K562 (cell line): ENCODE data around the gene ADGRD1. TPM values are rescaled to one million over a fixed set of nuclear protein-coding genes. Genes with fewer than 3 reads are reported as not detected.

Source experiments
- ATAC-seq: fragments of 200-7000 bp; cut with Tn5 transposase; 3 replicates; pipeline ENCODE4 v1.9.1; 2020; ENCODE audit warnings: moderate library complexity
- BruUV-seq: library from RNA; stranded (reverse); fragments of 400-500 nt; replicated peaks from 2 replicates; lab custom pipeline; 2021; lab: Mats Ljungman, UMichigan
- CTCF ChIA-PET: fragments of 300-600 bp; formaldehyde crosslinking; extraction: SDS; loops from one replicate; lab custom pipeline; 2021; ENCODE audit warnings: low intra/inter-chr PET ratio; lab: Yijun Ruan, JAX
- POLR2A ChIA-PET: fragments of 300-600, 350-650 bp; sonication (Branson Sonifier 250); formaldehyde crosslinking; extraction: SDS; loops from one replicate; lab custom pipeline; 2021; ENCODE audit warnings: antibody characterized with exemption, inconsistent platforms; lab: Yijun Ruan, JAX
- DNase-seq, 4 experiments: peaks; one replicate each; pipeline versions ENCODE4 v3.0.0 to v3.0.0-alpha.2; 2011 to 2018; ENCODE audit warnings: low spot score in 3 of 4, mixed read lengths in 3 of 4; ENCODE audit errors: extremely low read depth in 1 of 4
- FAIRE-seq: peaks from 2 replicates; lab custom pipeline; 2011; peaks lifted over from hg19 to GRCh38; lab: Jason Lieb, UNC
- H2AFZ ChIP-seq: 2 replicates; pipeline ENCODE4 v1.6.0; 2011; ENCODE audit warnings: low read depth, low read length, control low read depth, inconsistent platforms
- H3K27ac ChIP-seq: fragments of 200-600 bp; 3 replicates; pipeline ENCODE4 v1.8.0; 2011; ENCODE audit warnings: low read depth, mild to moderate bottlenecking, control low read depth, inconsistent platforms, low read length, moderate library complexity, mixed read lengths; ENCODE audit errors: extremely low read depth
- H3K27me3 ChIP-seq, 2 experiments: fragments of 300-600 bp in 1 of 2; 2 replicates in 1 of 2; 3 replicates in 1 of 2; pipeline versions ENCODE4 v1.6.0 to v1.8.0; 2011; ENCODE audit warnings: inconsistent platforms in 2 of 2, low read length in 2 of 2, mild to moderate bottlenecking in 1 of 2, mixed read lengths in 1 of 2, moderate library complexity in 1 of 2; ENCODE audit not compliant: control insufficient read depth in 2 of 2, insufficient read depth in 2 of 2
- H3K36me3 ChIP-seq: fragments of 300-600 bp; 3 replicates; pipeline ENCODE4 v1.8.0; 2011; ENCODE audit warnings: mild to moderate bottlenecking, low read length, inconsistent platforms; ENCODE audit not compliant: control insufficient read depth, insufficient read depth
- H3K4me1 ChIP-seq, 2 experiments: fragments of 200-600 bp in 1 of 2; replicated peaks in 1 of 2; 2 replicates in 1 of 2; 3 replicates in 1 of 2; pipeline versions ENCODE4 v1.5.1 to v1.8.0; 2011; ENCODE audit warnings: inconsistent platforms in 2 of 2, low read length in 2 of 2, mild to moderate bottlenecking in 1 of 2, mixed read lengths in 1 of 2, moderate library complexity in 1 of 2; ENCODE audit not compliant: control insufficient read depth in 2 of 2, insufficient read depth in 2 of 2
- H3K4me2 ChIP-seq: 2 replicates; pipeline ENCODE4 v1.6.1; 2011; ENCODE audit warnings: low read length, control low read depth, inconsistent platforms, mixed read lengths; ENCODE audit not compliant: insufficient read depth
- H3K4me3 ChIP-seq: fragments of 200-600 bp; sonication (generic), shearing (Covaris generic); 2 replicates; pipeline ENCODE4 v1.5.1; 2016; ENCODE audit warnings: control low read depth, inconsistent platforms
- H3K79me2 ChIP-seq: fragments of 200-600 bp; 3 replicates; pipeline ENCODE4 v1.8.0; 2011; ENCODE audit warnings: low read length, inconsistent platforms; ENCODE audit not compliant: control insufficient read depth, insufficient read depth
- H3K9ac ChIP-seq, 2 experiments: 2 replicates each; pipeline versions ENCODE4 v1.6.0 to v1.6.1; 2011; ENCODE audit warnings: low read depth in 2 of 2, low read length in 2 of 2, control low read depth in 1 of 2, inconsistent platforms in 1 of 2, mild to moderate bottlenecking in 1 of 2, mixed read lengths in 1 of 2; ENCODE audit not compliant: insufficient read depth in 1 of 2
- H3K9me1 ChIP-seq: one replicate; pipeline ENCODE4 v1.6.0; 2011; ENCODE audit warnings: inconsistent platforms, mild to moderate bottlenecking, low read length, moderate library complexity; ENCODE audit not compliant: control insufficient read depth, insufficient read depth
- H3K9me3 ChIP-seq: replicated peaks from 2 replicates; pipeline ENCODE4 v1.5.1; 2011; ENCODE audit warnings: low read depth, low read length, inconsistent platforms; ENCODE audit not compliant: control insufficient read depth, insufficient read depth
- H4K20me1 ChIP-seq: replicated peaks from 2 replicates; pipeline ENCODE4 v1.6.1; 2011; ENCODE audit warnings: low read length, inconsistent platforms, mixed read lengths; ENCODE audit not compliant: control insufficient read depth, insufficient read depth
- BRF2 ChIP-seq: IDR thresholded peaks from 3 replicates; pipeline ENCODE4 v1.6.1; 2011; ENCODE audit warnings: borderline replicate concordance, mild to moderate bottlenecking; ENCODE audit not compliant: insufficient read length, insufficient read depth
- CTBP1 ChIP-seq: fragments of 450-650 bp; IDR thresholded peaks from 2 replicates; pipeline ENCODE4 v1.6.1; 2016; ENCODE audit warnings: borderline replicate concordance
- ELF1 ChIP-seq: fragments of 200-800 bp; sonication (Bioruptor generic); IDR thresholded peaks from 2 replicates; pipeline ENCODE4 v1.6.1; 2016; ENCODE audit warnings: missing genetic modification characterization, missing compliant biosample characterization
- EP400 ChIP-seq: fragments of 450-650 bp; IDR thresholded peaks from 2 replicates; pipeline ENCODE4 v1.6.1; 2017; ENCODE audit warnings: antibody characterized with exemption, mild to moderate bottlenecking, moderate library complexity
- NFRKB ChIP-seq: fragments of 450-650 bp; IDR thresholded peaks from 2 replicates; pipeline ENCODE4 v1.6.1; 2016; ENCODE audit warnings: low read depth
- NR0B1 ChIP-seq: fragments of 450-650 bp; IDR thresholded peaks from one replicate; pipeline ENCODE4 v1.6.1; 2018; ENCODE audit warnings: mild to moderate bottlenecking, moderate library complexity; ENCODE audit not compliant: partially characterized antibody
- TAF1 ChIP-seq: IDR thresholded peaks from 2 replicates; pipeline ENCODE4 v1.6.1; 2011; ENCODE audit warnings: mild to moderate bottlenecking, low read length, moderate library complexity; ENCODE audit not compliant: insufficient read depth, control insufficient read depth, severe bottlenecking; ENCODE audit errors: extremely low read depth
- TBL1XR1 ChIP-seq, 2 experiments: IDR thresholded peaks; 2 replicates each; pipeline ENCODE4 v1.6.1; 2012; ENCODE audit warnings: improper control_type of control experiment in 2 of 2, low read length in 2 of 2, mild to moderate bottlenecking in 1 of 2
- ZBED1 ChIP-seq: IDR thresholded peaks from 2 replicates; pipeline ENCODE4 v1.6.1; 2014
- ZFP91 ChIP-seq: sonication (generic); formaldehyde crosslinking; IDR thresholded peaks from 2 replicates; pipeline ENCODE4 v1.8.0; 2022; ENCODE audit warnings: mild to moderate bottlenecking, missing genetic modification reagents
- ZNF212 ChIP-seq: fragments of 450-650 bp; formaldehyde crosslinking; IDR thresholded peaks from 2 replicates; pipeline ENCODE4 v1.4.0; 2020; ENCODE audit warnings: mild to moderate bottlenecking
- ZNF778 ChIP-seq: fragments of 450-650 bp; formaldehyde crosslinking; IDR thresholded peaks from 2 replicates; pipeline ENCODE4 v1.4.0; 2020; ENCODE audit warnings: mild to moderate bottlenecking, moderate library complexity
- WGBS: fragments of 100-300 bp; shearing (Covaris generic); methylation state at CpG from one replicate; pipeline ENCODE4 v1.1.6; 2016; ENCODE audit warnings: low coverage, mixed read lengths; ENCODE audit not compliant: insufficient coverage; ENCODE audit errors: missing lambda C conversion rate; 5-methylcytosine and 5-hydroxymethylcytosine counted together
- in situ Hi-C: fragments of 300-500 bp; cut with MboI; formaldehyde crosslinking; loops from 4 replicates; pipeline ENCODE4 v1.15.0; 2018; ENCODE audit warnings: inconsistent platforms, mixed read lengths
- intact Hi-C: fragments of 100-400 bp; cut with micrococcal nuclease; formaldehyde crosslinking; loops from 2 replicates; pipeline ENCODE4 v1.14.2; 2022
- polyA plus RNA-seq, 8 experiments: library from polyadenylated mRNA; depleted of rRNA in 4 of 8; stranded (reverse) in 5 of 8; unstranded in 3 of 8; fragments of >200 nt; fragmentation: Nextera tagmentation in 2 of 8; fragmentation: Illumina TruSeq in 1 of 8; extraction: Ambion mirVana in 2 of 8; extraction: Trizol in 1 of 8; gene quantifications; 2 replicates each; pipeline versions ENCODE4 v1.2.1 to v1.2.3, GENCODE V29; 2011 to 2014; ENCODE audit warnings: inconsistent platforms in 1 of 8, missing spikeins in 1 of 8
- total RNA-seq, 7 experiments: library from RNA; depleted of rRNA in 6 of 7; stranded (reverse); fragments of >200 nt in 6 of 7; fragmentation: Illumina TruSeq in 2 of 7; extraction: Trizol in 2 of 7; gene quantifications; 2 replicates each; pipeline versions ENCODE4 v1.2.1 to v1.2.3, GENCODE V29; 2011 to 2021; ENCODE audit warnings: low replicate concordance in 1 of 7
- TF ChIP-seq, protein P1 (sequence below): sonication (generic); IDR thresholded peaks from 2 replicates; pipeline ENCODE4 v1.6.1; 2016

ADGRD1 gene
- total and polyA plus RNA-seq, 9 of the 15 experiments (the other 6 are each of a cell fraction or from before 2014, with no cell fraction given), result 1.7 to 11.7 (median 3.3) TPM

GRCh38 chr12:131188131-131189050 lies 234.7 kb downstream of the ADGRD1 start:
- no peaks in the 10 kb centered on the region for H3K4me1 ChIP-seq
- ChIA-PET CTCF (no interaction called here), POLR2A (interaction anchor here (0.7 kb wide), 1 partner anchor 13 kb away, joined by 4 read pairs; no protein-coding TSS in a partner anchor)
- intact Hi-C loops, result no loop called here
- no peak overlapping the region for H3K4me3 ChIP-seq
- peaks cover 5 to 10% of the 10 kb centered on the region in 2 experiments; a peak in 4 of 5 replicates for H3K27me3 ChIP-seq
- FAIRE-seq (no peak), ATAC-seq (no peak), DNase-seq (no peak)
- no peaks in the 10 kb centered on the region for H3K36me3 ChIP-seq
- in situ Hi-C loops, result no loop called here
- peaks cover 2% of the 10 kb centered on the region; the same call in 1 of the 2 replicates for H3K9me3 ChIP-seq
- H3K9ac ChIP-seq, result no peak overlapping the region
- H3K9me1 ChIP-seq, result no peaks in the 10 kb centered on the region
- no peak overlapping the region for H2AFZ ChIP-seq
- H3K79me2 ChIP-seq, result no peaks in the 10 kb centered on the region
- BruUV-seq, result no TSS peak
- H3K4me2 ChIP-seq, result no peak overlapping the region
- 0% methylated on average over 6 of the region's 6 CpGs for WGBS
- no peaks in the 10 kb centered on the region for H4K20me1 ChIP-seq
- TF ChIP-seq NR0B1, result no peak
- no peak for TF ChIP-seq EP400
- no peak for TF ChIP-seq TAF1
- no peak for TF ChIP-seq TBL1XR1 (IDR thresholded peaks at IDR 0.05; ENCODE audit: low read length in 2 of 2)
- TF ChIP-seq ELF1, result no peak
- TF ChIP-seq ZFP91, result no peak
- no peak for TF ChIP-seq BRF2
- TF ChIP-seq ZNF778 (CRISPR knock-in tag), result no peak
- no peak for TF ChIP-seq ZNF212 (CRISPR knock-in tag)
- TF ChIP-seq NFRKB, result no peak
- TF ChIP-seq ZBED1, result no peak
- TF ChIP-seq, protein P1, sequence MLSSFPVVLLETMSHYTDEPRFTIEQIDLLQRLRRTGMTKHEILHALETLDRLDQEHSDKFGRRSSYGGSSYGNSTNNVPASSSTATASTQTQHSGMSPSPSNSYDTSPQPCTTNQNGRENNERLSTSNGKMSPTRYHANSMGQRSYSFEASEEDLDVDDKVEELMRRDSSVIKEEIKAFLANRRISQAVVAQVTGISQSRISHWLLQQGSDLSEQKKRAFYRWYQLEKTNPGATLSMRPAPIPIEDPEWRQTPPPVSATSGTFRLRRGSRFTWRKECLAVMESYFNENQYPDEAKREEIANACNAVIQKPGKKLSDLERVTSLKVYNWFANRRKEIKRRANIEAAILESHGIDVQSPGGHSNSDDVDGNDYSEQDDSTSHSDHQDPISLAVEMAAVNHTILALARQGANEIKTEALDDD, result no peak
- no peak for TF ChIP-seq CTBP1
- no peak overlapping the region for H3K27ac ChIP-seq
